ENCODE data around the gene COL27A1.

DNA sequence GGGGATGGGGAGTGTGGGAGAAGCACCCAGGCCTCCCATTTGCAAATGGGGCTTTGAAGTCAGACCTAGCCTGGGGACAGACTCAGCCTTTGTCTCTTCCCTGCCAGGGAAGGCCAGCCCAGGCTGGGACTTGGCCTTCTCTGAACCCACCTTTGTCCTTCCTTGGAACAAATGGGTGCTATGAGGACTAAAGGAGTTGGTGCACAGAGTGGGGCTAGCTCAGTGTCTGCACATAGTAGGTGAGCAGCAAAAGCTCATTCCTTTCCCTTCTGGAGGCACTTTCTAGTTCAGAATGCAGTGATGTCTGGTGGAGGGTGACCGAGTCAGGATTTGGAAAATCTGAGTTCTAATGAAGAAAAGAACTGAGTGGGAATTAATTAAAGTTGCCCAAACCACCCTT lies 37.2 kb downstream of the COL27A1 start:
- TF ChIP-seq POLR2A (IDR thresholded peaks at IDR 0.05; ENCODE audit: low read depth, low read length), result no peak
- no peak for TF ChIP-seq POLR2AphosphoS5 (IDR thresholded peaks at IDR 0.05; ENCODE audit: low read depth, low read length)
- TF ChIP-seq SPI1 (IDR thresholded peaks at IDR 0.05; ENCODE audit: low read depth, low read length), result no peak
- no peak for TF ChIP-seq TAF1 (IDR thresholded peaks at IDR 0.05; ENCODE audit: low read depth, low read length)
- TF ChIP-seq PAX5 (IDR thresholded peaks at IDR 0.05; ENCODE audit: insufficient read depth, low read length, severe bottlenecking), result no peak
